ENCODE measurements around the gene PDE3A.
"Not testable (repeated sequence)": the region's sequence is repeated elsewhere in the genome, so short reads cannot be mapped to it uniquely, and the experiment has no call there.

The PDE3A gene

DNA sequence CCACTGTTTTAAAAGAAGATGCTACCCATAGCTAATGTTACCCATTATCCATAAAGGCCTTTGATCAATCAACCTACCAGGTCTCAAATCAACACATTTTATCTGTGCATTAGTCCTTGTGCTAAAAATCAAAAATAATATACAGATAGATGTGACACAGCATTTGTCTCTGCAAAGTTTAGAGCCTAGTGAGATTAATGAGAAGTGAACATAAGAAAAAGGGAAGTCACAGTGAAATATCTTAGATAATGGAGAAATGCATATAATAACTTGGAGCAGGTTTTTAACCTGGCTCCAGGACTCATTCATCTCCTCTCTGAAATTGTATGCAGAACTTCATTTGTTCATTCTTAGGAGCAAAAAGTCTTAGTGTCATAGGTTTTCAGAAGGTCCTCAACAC lies 7.2 kb downstream of the PDE3A start:
- FAIRE-seq: no peak

DNA sequence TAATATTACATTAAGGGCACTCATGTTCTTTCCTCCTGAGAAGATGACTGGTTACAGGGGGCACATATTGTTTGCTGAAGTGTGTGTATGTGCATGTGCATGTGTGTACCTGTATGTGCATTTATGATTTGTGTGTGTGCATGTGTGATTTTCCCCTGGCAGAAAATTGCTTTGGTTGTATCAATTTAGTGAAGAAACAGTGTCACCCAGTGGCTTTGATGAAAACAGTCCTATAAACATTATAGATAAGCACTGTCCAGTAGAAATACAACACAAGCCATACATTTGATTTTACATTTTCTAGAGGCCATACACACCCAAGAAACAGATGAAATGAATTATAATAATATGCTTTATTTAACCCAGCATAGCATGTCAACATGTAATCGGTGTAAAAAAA lies 8.6 kb downstream of the PDE3A start:
- FAIRE-seq: no peak

DNA sequence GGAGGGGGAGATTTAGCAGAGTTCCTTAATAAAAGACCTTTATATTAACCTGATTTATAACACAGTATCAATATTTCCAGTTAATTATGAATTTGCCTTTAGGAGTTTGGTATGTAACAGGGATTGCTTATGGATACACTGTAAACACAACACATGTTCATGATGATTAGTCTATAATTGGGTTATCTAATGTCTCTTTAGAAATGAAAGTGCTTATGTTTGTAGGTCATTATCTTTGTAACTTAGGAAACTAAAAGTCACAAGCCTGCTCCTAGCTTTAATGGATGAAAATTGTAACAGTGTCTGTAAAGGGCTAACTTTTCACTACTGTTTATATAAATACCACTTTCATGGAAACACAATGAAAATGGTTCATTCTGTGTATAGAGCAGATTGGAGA lies 9.4 kb downstream of the PDE3A start:
- FAIRE-seq: no peak

DNA sequence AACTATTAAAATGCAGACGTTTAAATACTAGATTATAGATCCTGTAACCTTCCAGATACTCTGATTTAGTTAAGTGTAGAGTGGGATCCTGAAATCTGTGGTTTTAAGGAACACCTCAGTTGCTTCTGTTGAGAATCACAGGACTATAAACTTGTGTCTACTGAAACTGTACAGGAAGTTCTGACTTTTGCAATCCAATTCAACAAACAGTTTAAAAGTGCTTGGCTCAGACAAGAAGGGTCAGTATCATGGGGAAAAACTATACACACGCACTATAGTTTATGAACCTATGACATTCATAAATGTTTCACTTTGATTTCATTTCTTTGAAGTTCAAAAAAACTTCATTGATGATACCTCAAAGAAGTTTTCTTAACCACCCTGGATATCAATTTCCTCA lies 13.8 kb downstream of the PDE3A start:
- FAIRE-seq: no peak

DNA sequence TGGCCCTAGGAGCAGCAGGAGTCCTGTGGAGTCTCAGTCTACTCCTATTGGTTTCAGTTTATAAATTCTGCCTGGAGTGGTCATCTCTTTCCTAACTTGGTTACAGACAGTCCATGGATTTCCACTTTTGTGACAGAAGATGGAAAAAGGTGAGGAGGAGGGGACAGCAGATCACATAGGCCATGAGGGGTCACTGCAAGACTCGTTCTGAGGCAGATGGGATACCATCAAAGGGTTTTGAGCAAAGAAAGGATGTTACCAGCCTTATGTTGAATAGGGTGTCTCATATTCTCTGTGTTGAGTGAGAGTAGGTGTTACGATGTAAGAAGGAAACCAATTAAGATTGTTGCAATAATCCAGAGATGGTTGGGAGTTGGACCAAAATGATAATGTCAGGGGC lies 15.3 kb downstream of the PDE3A start:
- FAIRE-seq: no peak

DNA sequence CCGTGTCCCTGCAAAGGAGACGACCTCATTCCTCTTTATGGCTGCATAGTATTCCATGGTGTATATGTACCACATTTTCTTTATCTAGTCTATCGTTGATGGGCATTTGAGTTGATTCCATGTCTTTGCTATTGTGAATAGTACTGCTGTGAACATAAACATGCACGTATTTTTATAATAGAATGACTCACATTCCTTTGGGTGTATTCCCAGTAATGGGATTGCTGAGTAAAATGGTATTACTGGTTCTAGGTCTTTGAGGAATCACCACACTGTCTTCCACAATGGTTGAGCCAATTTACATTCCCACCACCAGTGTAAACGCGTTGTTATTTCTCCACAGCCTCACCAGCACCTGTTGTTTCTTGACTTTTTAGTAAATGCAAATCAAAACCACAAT lies 16.5 kb downstream of the PDE3A start:
- FAIRE-seq: not testable (repeated sequence)

DNA sequence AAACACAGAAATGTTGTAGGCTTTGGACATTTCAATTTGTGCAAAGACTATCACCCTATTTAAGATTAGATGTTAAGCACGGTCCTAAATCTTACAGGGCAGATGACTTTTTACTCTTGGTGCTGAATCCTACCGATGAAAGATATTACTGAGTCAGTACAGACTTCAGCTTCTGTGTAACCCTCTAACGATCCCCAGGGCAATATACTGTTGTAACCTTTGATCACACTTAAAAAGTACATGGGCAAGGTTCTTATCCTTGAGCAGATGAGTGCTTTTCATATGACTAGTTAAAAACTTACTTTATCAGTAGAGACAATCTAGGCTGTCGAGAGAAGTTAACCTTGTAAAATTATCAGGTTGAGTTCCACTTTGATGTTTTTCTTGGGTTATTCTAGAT lies 22.5 kb downstream of the PDE3A start:
- no peak for FAIRE-seq

DNA sequence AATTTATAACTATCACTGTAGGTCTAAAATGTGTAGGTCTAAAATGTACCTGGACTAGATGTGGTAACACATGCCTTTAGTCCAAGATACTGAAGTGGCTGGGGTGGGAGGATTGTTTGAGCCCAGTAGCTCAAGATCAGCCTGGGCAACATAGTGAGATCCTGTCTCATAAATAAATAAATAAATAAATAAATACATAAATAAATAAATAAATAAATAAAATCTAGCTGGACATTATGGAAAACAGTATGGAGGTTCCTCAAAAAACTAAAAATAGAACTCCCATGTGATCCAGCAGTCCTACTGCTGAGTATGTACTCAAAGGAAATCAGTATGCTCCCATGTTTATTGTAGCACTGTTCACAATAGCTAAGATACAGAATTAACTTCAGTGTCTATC lies 24.0 kb downstream of the PDE3A start:
- FAIRE-seq: no peak

DNA sequence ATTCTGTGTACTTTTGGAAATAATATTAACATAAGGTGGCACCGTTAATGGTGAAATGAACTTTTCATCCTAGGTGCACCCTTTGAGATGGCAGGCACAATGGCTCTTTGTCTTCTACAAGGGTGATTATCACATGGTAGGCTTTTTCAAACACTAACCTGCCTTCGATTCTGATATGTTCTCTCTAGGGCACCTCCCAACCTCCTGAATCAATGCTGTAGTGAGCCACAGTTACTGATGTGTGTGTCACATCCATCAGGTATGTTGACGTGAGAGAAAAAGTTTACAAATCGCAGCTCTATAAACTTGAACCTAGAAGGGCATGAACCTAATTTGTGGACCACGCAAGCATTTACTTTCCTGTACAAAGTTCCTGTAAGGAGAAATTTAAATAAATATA lies 25.4 kb downstream of the PDE3A start:
- FAIRE-seq: no peak

DNA sequence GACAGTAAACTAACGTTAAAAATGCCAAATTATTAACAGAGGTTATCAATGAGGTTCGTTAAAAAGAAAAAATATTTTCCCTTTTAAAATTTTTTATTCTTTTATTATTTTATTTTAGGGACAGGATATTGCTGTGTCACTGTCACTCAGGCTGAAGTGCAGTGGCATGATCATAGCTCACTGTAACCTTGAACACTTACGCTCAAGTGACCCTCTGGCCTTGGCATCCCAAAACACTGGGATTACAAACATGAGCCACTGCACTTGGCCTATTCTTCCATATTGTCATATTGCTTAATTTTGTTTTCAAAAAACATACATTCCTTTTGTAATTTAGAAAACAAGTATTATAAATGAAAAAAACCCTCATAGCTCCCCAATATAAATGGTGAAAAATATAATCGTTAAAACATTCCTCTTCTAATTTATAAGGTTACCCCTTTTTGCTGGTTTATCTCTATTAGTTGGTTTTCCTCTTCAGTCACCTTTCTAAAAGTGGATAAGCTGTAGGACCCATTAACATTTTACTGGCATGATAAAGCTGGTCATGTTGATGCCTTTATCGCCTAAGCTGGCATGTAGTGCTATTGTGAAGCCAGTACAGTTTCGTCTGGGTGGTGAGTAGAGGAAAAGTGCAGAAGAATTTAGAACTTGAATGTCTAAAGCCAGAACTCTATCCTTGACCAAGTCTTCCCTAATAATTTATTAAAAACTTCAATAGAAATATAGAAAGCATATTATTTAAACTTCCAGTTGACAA lies 27.6 kb downstream of the PDE3A start:
- FAIRE-seq: no peak

DNA sequence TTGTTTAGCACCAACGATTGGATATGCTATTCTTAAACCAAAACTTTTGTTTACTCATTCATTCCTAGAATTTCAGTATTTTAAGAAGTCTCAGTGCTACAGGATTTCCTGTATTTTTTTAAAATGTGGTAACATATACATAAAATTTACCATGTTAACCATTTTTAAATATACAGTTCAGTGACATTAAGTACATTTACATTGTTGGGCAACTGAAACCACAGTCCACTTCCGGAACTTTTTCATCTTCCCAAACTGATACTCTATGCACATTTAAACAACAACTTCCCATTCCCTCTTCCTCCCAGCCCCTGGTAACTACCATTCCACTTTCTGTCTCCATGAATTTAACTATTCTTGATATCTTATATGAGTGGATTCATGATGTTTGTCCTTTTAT lies 30.3 kb downstream of the PDE3A start:
- FAIRE-seq: no peak

DNA sequence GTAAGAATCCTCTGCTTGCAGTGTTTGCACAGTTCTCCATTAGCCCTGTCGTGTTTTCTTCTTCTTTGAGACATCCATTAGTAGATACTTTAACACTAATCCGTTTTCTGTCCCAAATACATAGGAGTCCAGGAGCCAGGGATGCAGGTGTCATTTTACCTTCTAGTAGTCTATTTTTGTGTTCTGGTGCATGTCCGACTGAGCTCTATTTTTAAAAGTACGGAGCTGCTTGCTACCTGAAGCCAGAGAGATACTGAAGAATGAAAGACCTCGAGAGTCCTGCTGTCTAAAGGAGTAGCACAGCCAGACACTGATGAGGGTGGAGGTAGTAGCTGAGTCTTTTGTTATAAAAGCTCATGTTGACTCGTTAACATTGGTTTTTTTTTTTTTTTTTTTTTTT lies 31.7 kb downstream of the PDE3A start:
- FAIRE-seq: no peak

DNA sequence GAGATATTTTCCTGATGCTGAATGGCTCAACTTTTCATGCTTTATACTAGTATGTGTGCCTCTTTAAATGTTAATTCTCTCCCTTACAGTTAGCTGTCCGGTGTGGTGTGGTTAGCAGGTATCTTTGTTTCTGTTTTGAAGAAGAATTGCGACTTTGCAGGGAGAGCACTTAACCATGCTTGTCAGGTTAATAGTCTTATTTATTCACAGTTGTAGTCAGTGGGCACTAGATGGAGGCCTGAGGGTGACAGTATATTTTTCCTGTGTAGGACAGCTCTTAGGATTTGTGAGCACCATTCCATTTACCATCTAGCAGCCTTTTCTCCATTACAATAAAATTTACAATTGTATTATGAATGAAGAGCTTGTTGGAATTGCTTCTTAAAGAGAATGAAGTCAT lies 34.9 kb downstream of the PDE3A start:
- no peak for FAIRE-seq

DNA sequence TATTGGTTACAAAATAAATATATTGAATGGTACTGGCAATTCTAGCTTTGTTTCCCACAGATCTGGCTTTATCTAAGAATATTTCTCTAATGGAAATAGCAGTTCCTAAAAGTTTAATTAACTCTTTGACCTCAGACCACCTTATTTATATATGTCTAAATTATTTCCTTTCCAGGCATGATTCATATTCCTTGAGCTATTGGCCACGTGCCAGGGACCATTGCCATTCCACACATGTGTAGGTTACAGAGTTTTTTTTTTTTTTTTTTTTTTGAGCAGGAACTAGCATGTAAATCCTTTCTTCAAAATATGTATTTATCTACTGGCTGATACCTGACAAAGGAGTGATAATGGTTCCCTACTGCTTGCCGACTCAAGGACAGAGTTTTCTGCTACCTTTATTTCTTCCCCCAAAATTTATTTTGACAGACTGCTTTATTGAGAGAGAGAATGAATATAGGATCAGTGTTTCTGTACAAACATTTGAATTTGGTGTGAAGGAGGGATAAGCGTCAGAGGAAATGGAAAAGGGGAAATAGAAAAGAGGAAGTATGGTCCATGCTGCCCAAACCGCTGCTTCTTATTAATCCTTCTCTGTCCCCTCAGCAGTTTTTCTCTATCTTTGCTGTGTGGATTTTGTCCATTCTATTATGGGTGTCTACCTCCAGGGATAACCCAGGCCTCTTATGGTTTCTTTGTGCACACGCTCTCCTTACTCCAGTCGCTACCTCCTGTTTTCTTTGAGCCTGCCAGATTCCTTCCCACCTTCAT lies 36.4 kb downstream of the PDE3A start:
- FAIRE-seq: no peak

DNA sequence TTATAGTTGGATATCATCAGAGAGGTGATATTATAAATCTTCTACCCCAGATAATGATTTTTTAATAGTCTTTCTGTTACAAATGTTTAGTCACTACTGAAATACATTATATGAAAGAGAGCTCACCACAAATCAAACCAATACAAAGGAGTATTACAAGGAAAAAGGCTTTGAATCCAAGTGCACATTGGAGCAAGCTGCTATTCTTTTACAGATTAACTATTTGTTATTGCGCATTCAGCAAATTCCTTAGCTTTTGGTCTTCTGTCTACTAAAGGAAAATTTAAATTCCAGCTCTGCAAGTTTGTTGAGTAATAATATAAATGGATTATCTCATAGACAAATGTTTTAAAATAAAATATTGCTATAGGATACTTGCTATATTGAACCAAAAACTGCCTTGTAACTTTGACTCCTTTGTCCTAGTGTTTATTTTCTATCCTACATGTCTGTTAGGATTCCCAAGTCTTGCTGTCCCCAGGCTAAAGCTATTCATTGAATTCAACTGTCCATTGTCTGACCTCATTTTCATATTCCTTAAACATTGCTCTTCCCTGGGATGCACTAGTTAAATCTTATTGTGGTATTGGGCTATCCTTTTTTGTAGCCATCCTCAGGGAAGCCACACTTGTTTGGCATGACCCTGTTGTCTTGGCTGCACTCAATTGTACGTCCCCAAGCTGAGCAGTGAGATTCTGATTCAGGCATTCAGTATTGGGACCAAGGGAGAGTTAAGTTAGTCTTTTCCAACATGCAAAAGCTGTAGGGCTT lies 41.5 kb downstream of the PDE3A start:
- FAIRE-seq: no peak

DNA sequence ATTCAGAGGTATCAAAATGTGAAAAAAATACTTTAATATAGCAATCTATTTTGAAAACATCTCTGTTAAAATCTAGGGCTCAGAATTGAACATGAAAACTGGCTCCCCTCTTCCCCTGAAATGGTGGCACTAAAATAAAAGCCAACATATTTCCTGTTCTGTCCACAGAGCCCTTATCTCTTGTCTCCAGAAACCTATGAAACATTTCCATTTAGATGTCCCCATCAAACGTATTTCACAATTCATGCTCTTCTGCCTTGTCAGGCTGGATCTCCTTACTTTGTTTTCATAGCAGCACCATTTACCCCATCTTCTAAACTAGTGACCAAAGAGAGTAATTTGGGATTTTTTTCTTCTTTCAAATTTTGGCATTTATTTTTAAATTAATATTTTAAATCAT lies 42.4 kb downstream of the PDE3A start:
- FAIRE-seq: no peak

DNA sequence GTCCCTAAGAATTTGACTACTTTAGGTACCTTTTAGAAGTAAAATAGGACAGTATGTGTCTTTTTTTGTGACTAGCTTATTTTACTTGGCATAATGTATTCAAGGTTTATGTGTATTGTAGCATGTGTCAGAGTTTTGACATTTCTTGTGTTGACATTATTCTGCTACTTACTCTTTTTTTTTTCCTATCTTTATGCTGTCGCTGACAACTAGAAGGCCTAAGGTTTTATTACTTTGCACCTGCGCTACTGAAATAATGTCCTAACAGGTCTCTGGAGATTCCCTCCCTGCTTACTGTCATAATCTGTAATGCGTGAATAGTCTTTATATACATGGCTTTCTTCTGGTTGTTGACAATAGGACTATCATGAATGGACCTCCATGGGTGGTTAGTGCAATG lies 43.0 kb downstream of the PDE3A start:
- no peak for FAIRE-seq

DNA sequence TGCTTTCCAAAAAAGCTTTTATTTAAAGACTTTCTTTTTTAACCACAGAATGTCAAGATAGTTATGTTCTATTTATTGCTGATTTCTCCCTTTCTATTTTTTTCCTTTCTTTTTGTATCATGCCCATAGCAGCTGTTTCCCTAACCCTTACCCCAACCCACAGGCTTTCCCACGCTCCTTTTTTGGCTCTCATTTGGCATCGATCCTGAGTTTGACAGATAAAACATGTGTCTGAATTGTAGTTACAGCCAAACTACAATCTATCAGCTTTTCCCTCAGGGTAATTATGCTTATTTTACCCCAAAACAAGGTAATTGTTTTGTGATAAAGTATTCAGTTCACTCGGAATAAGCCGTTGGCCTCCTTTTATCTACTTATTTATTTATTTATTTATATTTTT lies 46.7 kb downstream of the PDE3A start:
- no peak for FAIRE-seq

DNA sequence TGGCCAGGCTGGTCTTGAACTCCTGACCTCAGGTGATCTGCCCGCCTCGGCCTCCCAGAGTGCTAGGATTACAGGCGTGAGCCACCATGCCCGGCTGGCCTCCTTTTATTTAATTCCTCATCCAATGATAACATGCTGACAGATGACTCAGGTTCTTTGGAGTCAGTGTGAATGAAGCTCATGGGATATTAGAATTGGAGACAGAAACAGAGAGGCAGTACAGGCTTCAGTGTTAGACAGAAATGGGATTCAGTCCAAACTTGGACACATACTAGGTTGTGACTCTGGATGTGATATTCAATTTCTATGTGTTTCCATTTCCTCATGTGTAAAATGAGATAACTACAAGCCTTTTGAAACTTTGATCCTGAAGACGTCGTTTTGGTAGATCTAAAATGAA lies 47.3 kb downstream of the PDE3A start:
- no peak for FAIRE-seq

DNA sequence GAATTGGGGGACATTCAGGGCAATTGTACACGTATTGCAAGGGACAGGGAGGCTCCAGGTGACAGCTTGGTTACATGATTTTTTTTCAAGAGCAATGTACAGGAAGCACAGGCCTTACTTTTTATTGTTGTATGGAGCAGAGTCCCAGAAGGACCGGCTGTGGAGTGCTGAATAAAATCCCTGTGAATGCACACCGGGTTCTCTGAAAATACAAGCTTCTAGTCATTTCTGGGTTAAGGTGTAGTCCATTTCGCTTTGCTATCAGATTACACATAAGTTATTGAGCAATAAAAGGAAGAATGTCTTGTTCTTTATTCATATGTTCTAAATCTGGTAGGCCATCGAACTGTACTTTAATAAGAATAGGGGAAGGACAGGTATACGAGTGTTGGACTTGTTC lies 52.2 kb downstream of the PDE3A start:
- no peak for FAIRE-seq

DNA sequence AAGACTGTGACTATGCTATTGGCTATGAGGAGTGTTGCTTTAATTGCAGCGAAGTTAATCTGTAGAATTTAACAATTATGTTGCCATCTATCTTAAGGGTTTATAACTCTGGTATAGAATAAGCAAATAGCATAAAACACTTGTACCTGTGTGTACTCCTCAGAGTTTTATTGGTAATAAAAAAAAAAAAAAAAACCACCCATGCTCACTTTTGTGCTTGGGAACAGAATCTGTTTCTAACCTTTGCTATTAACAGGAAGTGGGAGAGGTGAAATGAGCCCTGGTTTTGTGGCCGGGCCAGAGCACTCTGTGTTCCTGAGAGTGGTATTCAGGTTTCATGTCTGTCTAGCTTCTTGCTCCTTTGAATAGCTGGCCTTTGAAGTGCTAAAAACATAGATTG lies 53.1 kb downstream of the PDE3A start:
- FAIRE-seq: no peak

DNA sequence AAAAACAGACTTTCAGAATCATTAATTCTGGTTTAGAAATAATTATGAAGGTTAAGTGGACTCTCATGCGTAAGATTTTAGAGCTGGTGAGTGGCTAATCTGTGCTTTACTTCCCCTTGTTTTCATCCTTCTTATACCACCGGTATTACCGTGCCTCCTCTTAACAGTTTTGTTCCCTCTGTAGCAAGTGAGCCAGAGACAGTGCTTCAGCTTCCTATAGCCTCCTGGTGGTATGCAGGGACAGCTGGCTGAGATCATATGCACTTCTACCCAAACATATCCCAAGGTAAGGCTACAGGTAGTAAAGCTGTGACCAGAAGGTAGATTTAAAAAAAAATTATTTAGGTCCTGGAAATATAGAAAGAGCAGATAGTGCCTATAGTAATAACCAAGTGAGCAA lies 55.2 kb downstream of the PDE3A start:
- FAIRE-seq: no peak

DNA sequence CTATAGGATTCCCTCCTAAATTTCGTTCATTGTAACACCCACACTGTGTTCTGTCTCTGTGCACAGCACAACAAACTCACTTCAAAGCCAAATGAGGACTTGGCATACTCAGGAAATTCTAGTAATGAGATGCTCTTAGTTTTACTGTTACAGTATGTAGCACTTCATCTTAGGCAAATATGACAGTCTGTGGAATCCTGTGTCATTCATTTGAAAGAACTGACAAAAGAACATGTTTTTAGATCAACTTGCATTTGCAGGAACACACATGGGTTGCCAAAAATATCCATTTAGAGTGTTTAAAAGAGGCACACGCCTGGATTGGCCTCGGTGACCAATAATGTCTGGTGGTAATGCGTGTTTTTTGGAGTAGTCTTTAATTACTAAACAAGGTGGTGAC lies 56.5 kb downstream of the PDE3A start:
- no peak for FAIRE-seq

DNA sequence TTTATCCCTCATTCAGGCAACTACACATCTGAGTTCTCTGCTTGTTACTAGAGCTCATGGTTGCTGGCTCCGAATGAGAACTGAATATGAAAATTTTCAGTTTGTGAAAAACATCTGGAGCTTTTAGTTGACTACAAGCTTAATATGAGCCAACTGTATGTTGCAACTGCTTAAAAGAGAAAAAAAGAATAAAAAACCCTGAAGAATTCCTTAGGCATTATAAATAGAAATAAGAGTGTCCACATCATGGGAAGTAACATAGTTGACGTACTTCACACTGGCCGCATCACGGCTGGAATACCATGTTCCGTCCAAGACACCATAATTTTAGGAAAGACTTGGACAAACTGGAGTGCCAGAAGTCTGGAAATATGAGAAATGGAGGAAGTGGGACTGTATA lies 57.9 kb downstream of the PDE3A start:
- no peak for FAIRE-seq
